ENCODE data around the gene KCNT2. TPM values are rescaled to one million over a fixed set of nuclear protein-coding genes. Genes with fewer than 3 reads are reported as not detected.
"Not testable (repeated sequence)": the region's sequence is repeated elsewhere in the genome, so short reads cannot be mapped to it uniquely, and the experiment has no call there.

KCNT2 gene
- total and polyA plus RNA-seq, 4 donors = 0.84 to 18.7 (median 2.0) TPM

- DNase-seq = no peak
- H3K27me3 ChIP-seq (ENCODE audit: control insufficient read depth in 3 of 3, insufficient read depth in 3 of 3, low read length in 2 of 3) = no peaks in the 10 kb centered on the region
- no peak for TF ChIP-seq CTCF (IDR thresholded peaks at IDR 0.05; ENCODE audit: control extremely low read depth, extremely low read depth)
- no peak for ATAC-seq (ENCODE audit: insufficient read depth, low FRiP score)
- no peaks in the 10 kb centered on the region for H3K36me3 ChIP-seq (ENCODE audit: control insufficient read depth in 4 of 4, insufficient read depth in 4 of 4, low read length in 4 of 4)
- H3K9ac ChIP-seq (ENCODE audit: insufficient read depth in 1 of 2, low read length in 2 of 2) = no peak overlapping the region
- no peaks in the 10 kb centered on the region for H3K4me1 ChIP-seq (ENCODE audit: control insufficient read depth in 5 of 5, insufficient read depth in 5 of 5, low read length in 5 of 5)
- H3K9me3 ChIP-seq (ENCODE audit: control insufficient read depth in 4 of 4, insufficient read depth in 3 of 4, low read length in 3 of 4) = no peaks in the 10 kb centered on the region
- no peak overlapping the region for H3K4me3 ChIP-seq
- no peak overlapping the region for H3K27ac ChIP-seq (ENCODE audit: low read depth in 1 of 2, low read length in 1 of 2)
Measured at GRCh38 chr1:196277860-196278259, 330.4 kb downstream of the KCNT2 start.

- 77 to 81% methylated on average over 6 of the region's 6 CpGs for WGBS, 2 donors
- H3K4me1 ChIP-seq (ENCODE audit: control insufficient read depth in 5 of 5, insufficient read depth in 5 of 5, low read length in 5 of 5) = no peaks in the 10 kb centered on the region
- no peaks in the 10 kb centered on the region for H3K9me3 ChIP-seq (ENCODE audit: control insufficient read depth in 4 of 4, insufficient read depth in 3 of 4, low read length in 3 of 4)
- no peak overlapping the region for H3K27ac ChIP-seq (ENCODE audit: low read depth in 1 of 2, low read length in 1 of 2)
- H3K27me3 ChIP-seq (ENCODE audit: control insufficient read depth in 3 of 3, insufficient read depth in 3 of 3, low read length in 2 of 3) = no peaks in the 10 kb centered on the region
- no peak overlapping the region for H3K9ac ChIP-seq (ENCODE audit: insufficient read depth in 1 of 2, low read length in 2 of 2)
- no peaks in the 10 kb centered on the region for H3K36me3 ChIP-seq (ENCODE audit: control insufficient read depth in 4 of 4, insufficient read depth in 4 of 4, low read length in 4 of 4)
- ATAC-seq (ENCODE audit: insufficient read depth, low FRiP score) (no peak), DNase-seq (peak in 1 of 3 donors; percentile 12)
- no peak for TF ChIP-seq CTCF (IDR thresholded peaks at IDR 0.05; ENCODE audit: control extremely low read depth, extremely low read depth)
- no peak overlapping the region for H3K4me3 ChIP-seq
Measured at GRCh38 chr1:196271212-196271947, 336.9 kb downstream of the KCNT2 start.

GRCh38 chr1:196263086-196263485 is 345.2 kb downstream of the KCNT2 start:
- DNase-seq; H3K4me3 ChIP-seq; H3K9ac ChIP-seq (ENCODE audit: insufficient read depth in 1 of 2, low read length in 2 of 2); H3K4me1 ChIP-seq (ENCODE audit: control insufficient read depth in 5 of 5, insufficient read depth in 5 of 5, low read length in 5 of 5); H3K36me3 ChIP-seq (ENCODE audit: control insufficient read depth in 4 of 4, insufficient read depth in 4 of 4, low read length in 4 of 4); H3K27ac ChIP-seq (ENCODE audit: low read depth in 1 of 2, low read length in 1 of 2); H3K9me3 ChIP-seq (ENCODE audit: control insufficient read depth in 4 of 4, insufficient read depth in 3 of 4, low read length in 3 of 4); H3K27me3 ChIP-seq (ENCODE audit: control insufficient read depth in 3 of 3, insufficient read depth in 3 of 3, low read length in 2 of 3); ATAC-seq (ENCODE audit: insufficient read depth, low FRiP score): not testable (repeated sequence)
- WGBS, 2 donors = 90 to 92% methylated on average over 4 of the region's 4 CpGs

- peak in 2 of 3 donors; percentile 18 to 22 for DNase-seq
- Histone ChIP-seq H3K4me1 (ENCODE audit: control insufficient read depth in 5 of 5, insufficient read depth in 5 of 5, low read length in 5 of 5) (peaks cover 0 to 5% (median 0%) of the 10 kb centered on the region in 5 donors), H3K27me3 (ENCODE audit: control insufficient read depth in 3 of 3, insufficient read depth in 3 of 3, low read length in 2 of 3) (no peaks in the 10 kb centered on the region), H3K4me3 (no peak overlapping the region), H3K27ac (ENCODE audit: low read depth in 1 of 2, low read length in 1 of 2) (no peak overlapping the region), H3K9ac (ENCODE audit: insufficient read depth in 1 of 2, low read length in 2 of 2) (no peak overlapping the region), H3K9me3 (ENCODE audit: control insufficient read depth in 4 of 4, insufficient read depth in 3 of 4, low read length in 3 of 4) (no peaks in the 10 kb centered on the region), H3K36me3 (ENCODE audit: control insufficient read depth in 4 of 4, insufficient read depth in 4 of 4, low read length in 4 of 4) (no peaks in the 10 kb centered on the region)
- TF ChIP-seq CTCF (IDR thresholded peaks at IDR 0.05; ENCODE audit: control extremely low read depth, extremely low read depth) = no peak
- no peak for ATAC-seq (ENCODE audit: insufficient read depth, low FRiP score)
Measured at GRCh38 chr1:196260270-196260669, 348.0 kb downstream of the KCNT2 start.
